A549 (cell line): ENCODE results near the gene PCNX4. TPM values are rescaled to one million over a fixed set of nuclear protein-coding genes. Genes with fewer than 3 reads are reported as not detected.

Source experiments
- ATAC-seq, 2 experiments: fragments of 200-7000 bp in 1 of 2; fragments of >200 bp in 1 of 2; cut with Nextera tagmentation in 1 of 2; cut with Tn5 transposase in 1 of 2; 3 replicates each; pipeline versions ENCODE4 v1.8.0 to v1.9.1; 2018 to 2020; ENCODE audit warnings: mild to moderate bottlenecking in 1 of 2, moderate library complexity in 1 of 2
- CTCF ChIA-PET: fragments of 300-600 bp; sonication (Branson Sonifier 250); formaldehyde crosslinking; extraction: SDS; loops from one replicate; lab custom pipeline; 2021; ENCODE audit warnings: antibody characterized with exemption, inconsistent platforms; lab: Yijun Ruan, JAX
- POLR2A ChIA-PET: fragments of 350-600 bp; formaldehyde crosslinking; extraction: SDS; loops from one replicate; lab custom pipeline; 2021; ENCODE audit warnings: antibody characterized with exemption, inconsistent platforms; lab: Yijun Ruan, JAX
- DNase-seq, 2 experiments: peaks; one replicate each; pipeline versions ENCODE4 v3.0.0 to v3.0.0-alpha.2; 2011 to 2016; ENCODE audit warnings: low read depth in 1 of 2, low spot score in 1 of 2
- FAIRE-seq: peaks from 2 replicates; lab custom pipeline; 2011; peaks lifted over from hg19 to GRCh38; lab: Jason Lieb, UNC
- H3K27ac ChIP-seq, 2 experiments: fragments of >200 bp; sonication (Bioruptor Twin); formaldehyde crosslinking; 3 replicates each; pipeline ENCODE4 v1.5.1; 2016 to 2017
- H3K4me1 ChIP-seq: fragments of >200 bp; sonication (Bioruptor Twin); formaldehyde crosslinking; 3 replicates; pipeline ENCODE4 v1.6.1; 2016
- H3K4me2 ChIP-seq: fragments of >200 bp; sonication (Bioruptor Twin); formaldehyde crosslinking; 3 replicates; pipeline ENCODE4 v1.6.1; 2016
- H3K4me3 ChIP-seq: fragments of >200 bp; sonication (Bioruptor Twin); formaldehyde crosslinking; 3 replicates; pipeline ENCODE4 v1.5.1; 2016
- H3K9me3 ChIP-seq: fragments of >200 bp; sonication (Bioruptor Twin); formaldehyde crosslinking; 3 replicates; pipeline ENCODE4 v1.6.1; 2016
- BHLHE40 ChIP-seq: IDR thresholded peaks from 2 replicates; pipeline ENCODE4 v1.6.1; 2012; ENCODE audit warnings: low read depth, low read length, inconsistent platforms
- CBX2 ChIP-seq: fragments of 200-600 bp; sonication (generic); IDR thresholded peaks from 2 replicates; pipeline ENCODE4 v1.6.1; 2016; ENCODE audit warnings: low read depth, mild to moderate bottlenecking, borderline replicate concordance
- CBX8 ChIP-seq: fragments of 200-600 bp; sonication (generic); IDR thresholded peaks from 2 replicates; pipeline ENCODE4 v1.6.1; 2016
- EHMT2 ChIP-seq: fragments of 200-600 bp; sonication (generic); IDR thresholded peaks from 2 replicates; pipeline ENCODE4 v1.6.1; 2016; ENCODE audit warnings: antibody characterized with exemption, low read depth, mild to moderate bottlenecking, moderate library complexity
- FOSB ChIP-seq: fragments of 250-450 bp; sonication (Bioruptor Pico); IDR thresholded peaks from 2 replicates; pipeline ENCODE4 v1.5.0; 2020; ENCODE audit warnings: mild to moderate bottlenecking, moderate library complexity
- FOXS1 ChIP-seq: fragments of 250-450 bp; sonication (Bioruptor Pico); IDR thresholded peaks from 2 replicates; pipeline ENCODE4 v1.5.0; 2020; ENCODE audit warnings: mild to moderate bottlenecking, moderate library complexity
- HDAC2 ChIP-seq: fragments of 200-600 bp; sonication (generic); IDR thresholded peaks from 2 replicates; pipeline ENCODE4 v1.6.1; 2016
- HOXA7 ChIP-seq: fragments of 250-450 bp; sonication (Bioruptor Pico); IDR thresholded peaks from 2 replicates; pipeline ENCODE4 v1.5.0; 2020; ENCODE audit warnings: mild to moderate bottlenecking, moderate library complexity
- JUN ChIP-seq, 2 experiments: fragments of >200 bp; sonication (Bioruptor Twin); formaldehyde crosslinking; IDR thresholded peaks; 2 replicates in 1 of 2; 3 replicates in 1 of 2; pipeline ENCODE4 v1.6.1; 2016 to 2017
- JUNB ChIP-seq: fragments of >200 bp; sonication (Bioruptor Twin); formaldehyde crosslinking; IDR thresholded peaks from 2 replicates; pipeline ENCODE4 v1.6.1; 2016
- KDM1A ChIP-seq: fragments of 200-600 bp; sonication (generic); IDR thresholded peaks from 2 replicates; pipeline ENCODE4 v1.6.1; 2016; ENCODE audit warnings: low read depth, mild to moderate bottlenecking
- KDM5A ChIP-seq: fragments of 200-600 bp; sonication (generic); IDR thresholded peaks from 2 replicates; pipeline ENCODE4 v1.6.1; 2016; ENCODE audit warnings: antibody characterized with exemption, mild to moderate bottlenecking
- PBX3 ChIP-seq: IDR thresholded peaks from 2 replicates; pipeline ENCODE4 v1.6.1; 2012
- POLR2A ChIP-seq: IDR thresholded peaks from 2 replicates; pipeline ENCODE4 v1.6.1; 2012; ENCODE audit warnings: mild to moderate bottlenecking, low read length
- POLR2AphosphoS2 ChIP-seq: conservative IDR thresholded peaks from 2 replicates; pipeline ENCODE4 v1.6.1; 2012; ENCODE audit warnings: low read length, improper control_type of control experiment, inconsistent platforms
- RARB ChIP-seq: fragments of 250-450 bp; sonication (Bioruptor Pico); IDR thresholded peaks from 2 replicates; pipeline ENCODE4 v1.8.0; 2021; ENCODE audit warnings: mild to moderate bottlenecking, moderate library complexity
- RCOR1 ChIP-seq: fragments of 150-350 bp; IDR thresholded peaks from 2 replicates; pipeline ENCODE4 v1.6.1; 2014; ENCODE audit warnings: antibody characterized with exemption, low read length, low read depth
- REST ChIP-seq: fragments of 200-600 bp; sonication (generic); IDR thresholded peaks from 2 replicates; pipeline ENCODE4 v1.6.1; 2016; ENCODE audit warnings: antibody characterized with exemption, mild to moderate bottlenecking, moderate library complexity
- RFX5 ChIP-seq: fragments of 450-650 bp; IDR thresholded peaks from 2 replicates; pipeline ENCODE4 v1.7.1; 2014; ENCODE audit warnings: antibody characterized with exemption, mild to moderate bottlenecking, moderate library complexity
- RNF2 ChIP-seq: fragments of 200-600 bp; sonication (generic); IDR thresholded peaks from 2 replicates; pipeline ENCODE4 v1.6.1; 2016; ENCODE audit warnings: low read depth, mild to moderate bottlenecking, antibody characterized with exemption, moderate library complexity, borderline replicate concordance
- SMC3 ChIP-seq: fragments of >200 bp; sonication (Bioruptor Twin); formaldehyde crosslinking; IDR thresholded peaks from 3 replicates; pipeline ENCODE4 v1.6.1; 2018; ENCODE audit warnings: inconsistent platforms
- SREBF2 ChIP-seq: fragments of 450-650 bp; IDR thresholded peaks from 2 replicates; pipeline ENCODE4 v1.6.1; 2014; ENCODE audit warnings: mild to moderate bottlenecking, moderate library complexity
- ZFP36 ChIP-seq: fragments of 450-650 bp; IDR thresholded peaks from 2 replicates; pipeline ENCODE4 v1.6.1; 2014; ENCODE audit warnings: borderline replicate concordance; ENCODE audit not compliant: partially characterized antibody
- ZNF302 ChIP-seq: fragments of 250-450 bp; sonication (Bioruptor Pico); IDR thresholded peaks from 2 replicates; pipeline ENCODE4 v1.9.0; 2021; ENCODE audit warnings: inconsistent platforms, mild to moderate bottlenecking, moderate library complexity
- WGBS: methylation state at CpG from one replicate; pipeline ENCODE4 v1.1.6; 2017; ENCODE audit errors: missing lambda C conversion rate; 5-methylcytosine and 5-hydroxymethylcytosine counted together
- polyA plus RNA-seq, 4 experiments: library from polyadenylated mRNA; depleted of rRNA in 3 of 4; stranded (reverse); fragments of >200 nt; fragmentation: RNase III in 1 of 4; extraction: RNeasy Plus Mini Kit Qiagen cat#74134 plus additional on column Dnase treatment in 1 of 4; gene quantifications; 2 replicates in 3 of 4; 3 replicates in 1 of 4; pipeline ENCODE4 v1.2.3, GENCODE V29; 2011 to 2017
- TF ChIP-seq, protein P1 (sequence below): IDR thresholded peaks from 2 replicates; pipeline ENCODE4 v1.6.1; 2012; ENCODE audit warnings: low read depth, borderline replicate concordance
- TF ChIP-seq, protein P2 (sequence below): fragments of >200 bp; sonication (Bioruptor Twin); formaldehyde crosslinking; IDR thresholded peaks from 2 replicates; pipeline ENCODE4 v1.6.1; 2016
- TF ChIP-seq, protein P3 (sequence below): fragments of >200 bp; sonication (Bioruptor Twin); formaldehyde crosslinking; IDR thresholded peaks from 3 replicates; pipeline ENCODE4 v1.5.1; 2016
- TF ChIP-seq, protein P4 (sequence below): fragments of 450-650 bp; IDR thresholded peaks from 2 replicates; pipeline ENCODE4 v1.6.1; 2014; ENCODE audit warnings: antibody characterized with exemption

PCNX4 gene
- polyA plus RNA-seq, 2 of the 4 experiments (the other 2 are of a cell fraction) = 24.2 to 51.0 TPM

DNA sequence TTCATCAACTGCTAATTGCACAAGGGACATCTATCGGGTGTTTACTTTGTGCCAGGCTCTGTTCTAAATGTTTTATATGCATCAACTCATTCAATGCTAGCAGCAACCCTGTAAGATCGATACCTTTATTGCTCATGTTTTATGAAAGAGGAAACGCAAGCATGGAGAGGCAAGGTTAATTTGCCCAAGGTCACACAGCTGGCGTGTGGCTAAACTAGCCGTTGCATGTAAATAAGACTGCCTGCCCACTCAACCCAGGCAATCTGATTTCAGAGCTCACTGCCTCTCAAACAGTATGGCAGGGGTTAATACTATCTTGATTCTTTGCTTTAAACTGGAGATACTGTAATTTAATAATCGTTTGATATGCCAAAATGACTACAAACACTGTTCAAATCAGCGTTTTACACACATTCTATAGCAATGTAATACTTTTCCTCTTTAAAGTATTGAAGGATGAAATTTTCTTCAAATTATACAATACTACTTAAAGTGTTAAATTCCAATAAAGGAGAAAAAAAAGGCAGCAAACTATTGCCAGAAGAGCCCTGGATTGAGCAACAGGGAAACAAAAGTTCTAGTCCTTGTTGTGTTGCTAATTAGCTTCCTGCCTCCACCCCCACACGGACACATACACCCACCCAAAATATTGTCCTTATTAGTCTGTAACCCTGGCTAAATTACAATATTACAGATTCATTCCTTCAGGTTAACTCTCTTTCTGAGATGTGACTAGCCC lies 112.5 kb downstream of the PCNX4 start:
- no peak for TF ChIP-seq ZNF302 (CRISPR knock-in tag)
- no peak for TF ChIP-seq KDM1A
- TF ChIP-seq POLR2AphosphoS2 = no peak
- TF ChIP-seq, protein P1, sequence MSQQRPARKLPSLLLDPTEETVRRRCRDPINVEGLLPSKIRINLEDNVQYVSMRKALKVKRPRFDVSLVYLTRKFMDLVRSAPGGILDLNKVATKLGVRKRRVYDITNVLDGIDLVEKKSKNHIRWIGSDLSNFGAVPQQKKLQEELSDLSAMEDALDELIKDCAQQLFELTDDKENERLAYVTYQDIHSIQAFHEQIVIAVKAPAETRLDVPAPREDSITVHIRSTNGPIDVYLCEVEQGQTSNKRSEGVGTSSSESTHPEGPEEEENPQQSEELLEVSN = no peak
- no peak for TF ChIP-seq SREBF2
- no peak for TF ChIP-seq RCOR1
- no peak for TF ChIP-seq HDAC2
- TF ChIP-seq FOSB = no peak
- no peak for TF ChIP-seq POLR2A
- no peak for TF ChIP-seq EHMT2
- no peak for TF ChIP-seq ZFP36
- TF ChIP-seq CBX8 = no peak
- no peak for TF ChIP-seq RFX5
- no peak for TF ChIP-seq REST
- CTCF ChIA-PET = interaction anchor here (0.9 kb wide), 1 partner anchor 20 kb away, joined by 4 read pairs; no protein-coding TSS in a partner anchor
- ATAC-seq (no peak), DNase-seq (no peak), FAIRE-seq (no peak)
- Histone ChIP-seq H3K4me2 (no peak overlapping the region), H3K27ac (no peak overlapping the region), H3K4me1 (no peaks in the 10 kb centered on the region), H3K9me3 (no peaks in the 10 kb centered on the region; the same call in 2 of the 3 replicates), H3K4me3 (no peak overlapping the region)
- 22% methylated on average over 8 of the region's 8 CpGs for WGBS
- POLR2A ChIA-PET = interaction anchor here (1.2 kb wide), 1 partner anchor 45 kb away, joined by 4 read pairs; the partner anchor contains the start of gene PPM1A

DNA sequence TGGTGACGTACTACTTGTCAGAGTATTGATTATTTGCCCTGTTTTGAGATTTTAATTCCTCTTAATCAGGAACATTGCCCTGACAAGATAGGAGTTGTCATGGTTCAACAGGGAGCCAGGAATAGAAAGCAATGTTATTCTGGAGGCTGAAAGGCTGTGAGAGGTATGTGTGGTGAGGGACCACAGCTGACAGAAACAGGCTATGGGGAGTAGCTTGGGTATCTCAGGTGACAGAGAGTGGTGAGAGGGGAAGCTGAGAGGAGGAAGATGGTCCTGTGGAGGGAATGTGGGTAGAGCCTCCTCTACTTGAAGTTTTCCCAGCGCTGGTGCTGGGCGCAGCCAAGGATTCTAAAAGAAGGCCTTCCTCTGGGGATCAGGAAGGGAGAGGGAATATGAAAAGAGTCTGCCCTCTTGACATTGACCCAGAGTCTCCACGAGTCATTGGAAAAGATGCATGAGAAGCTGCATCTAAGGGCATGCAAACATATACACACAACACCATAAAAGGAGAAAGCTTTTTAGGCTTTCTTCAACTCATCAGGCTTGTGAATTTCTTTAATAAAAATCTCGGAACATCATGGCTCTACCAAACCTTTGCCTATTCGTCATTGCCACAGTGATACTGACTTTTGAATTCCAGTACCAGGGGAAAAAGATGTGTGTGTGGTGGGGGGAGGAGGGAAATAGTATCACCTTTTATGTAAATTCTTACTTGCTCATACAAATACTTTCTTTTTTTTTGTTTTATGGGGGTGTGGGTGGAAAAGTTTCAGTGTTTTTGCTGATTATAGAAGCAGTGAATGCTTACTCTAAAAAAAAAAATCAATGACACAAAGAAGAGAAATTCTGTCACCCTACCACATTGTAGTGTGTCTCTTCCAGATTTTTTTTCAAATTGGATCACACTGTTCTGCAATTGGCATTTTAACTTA lies 113.4 kb downstream of the PCNX4 start:
- H3K4me1 ChIP-seq = no peaks in the 10 kb centered on the region
- H3K9me3 ChIP-seq = no peaks in the 10 kb centered on the region; the same call in 2 of the 3 replicates
- WGBS = 32% methylated on average over 6 of the region's 6 CpGs
- no peak; a peak in 2 of 6 replicates for ATAC-seq
- H3K27ac ChIP-seq = no peak overlapping the region
- no peak for DNase-seq
- no peak overlapping the region for H3K4me2 ChIP-seq
- FAIRE-seq = no peak
- ChIA-PET CTCF (interaction anchor here (0.7 to 0.9 kb wide), 2 partner anchors 20 to 140 kb away, joined by 3 to 4 read pairs; no protein-coding TSS in a partner anchor), POLR2A (interaction anchor here (1.2 kb wide), 1 partner anchor 44 kb away, joined by 4 read pairs; the partner anchor contains the start of gene PPM1A)
- no peak overlapping the region for H3K4me3 ChIP-seq
- TF ChIP-seq BHLHE40 = no peak
- no peak for TF ChIP-seq RNF2
- no peak for TF ChIP-seq HDAC2
- TF ChIP-seq SMC3 = no peak
- no peak for TF ChIP-seq JUNB
- TF ChIP-seq KDM5A = no peak
- TF ChIP-seq HOXA7 = no peak
- TF ChIP-seq, protein P2, sequence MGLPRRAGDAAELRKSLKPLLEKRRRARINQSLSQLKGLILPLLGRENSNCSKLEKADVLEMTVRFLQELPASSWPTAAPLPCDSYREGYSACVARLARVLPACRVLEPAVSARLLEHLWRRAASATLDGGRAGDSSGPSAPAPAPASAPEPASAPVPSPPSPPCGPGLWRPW = no peak
- TF ChIP-seq, protein P3, sequence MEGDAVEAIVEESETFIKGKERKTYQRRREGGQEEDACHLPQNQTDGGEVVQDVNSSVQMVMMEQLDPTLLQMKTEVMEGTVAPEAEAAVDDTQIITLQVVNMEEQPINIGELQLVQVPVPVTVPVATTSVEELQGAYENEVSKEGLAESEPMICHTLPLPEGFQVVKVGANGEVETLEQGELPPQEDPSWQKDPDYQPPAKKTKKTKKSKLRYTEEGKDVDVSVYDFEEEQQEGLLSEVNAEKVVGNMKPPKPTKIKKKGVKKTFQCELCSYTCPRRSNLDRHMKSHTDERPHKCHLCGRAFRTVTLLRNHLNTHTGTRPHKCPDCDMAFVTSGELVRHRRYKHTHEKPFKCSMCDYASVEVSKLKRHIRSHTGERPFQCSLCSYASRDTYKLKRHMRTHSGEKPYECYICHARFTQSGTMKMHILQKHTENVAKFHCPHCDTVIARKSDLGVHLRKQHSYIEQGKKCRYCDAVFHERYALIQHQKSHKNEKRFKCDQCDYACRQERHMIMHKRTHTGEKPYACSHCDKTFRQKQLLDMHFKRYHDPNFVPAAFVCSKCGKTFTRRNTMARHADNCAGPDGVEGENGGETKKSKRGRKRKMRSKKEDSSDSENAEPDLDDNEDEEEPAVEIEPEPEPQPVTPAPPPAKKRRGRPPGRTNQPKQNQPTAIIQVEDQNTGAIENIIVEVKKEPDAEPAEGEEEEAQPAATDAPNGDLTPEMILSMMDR = no peak
- TF ChIP-seq JUN (IDR thresholded peaks at IDR 0.05) = no peak
- TF ChIP-seq RARB (CRISPR knock-in tag) = no peak
- no peak for TF ChIP-seq PBX3
- no peak for TF ChIP-seq FOSB
- TF ChIP-seq CBX2 = no peak
- TF ChIP-seq, protein P4, sequence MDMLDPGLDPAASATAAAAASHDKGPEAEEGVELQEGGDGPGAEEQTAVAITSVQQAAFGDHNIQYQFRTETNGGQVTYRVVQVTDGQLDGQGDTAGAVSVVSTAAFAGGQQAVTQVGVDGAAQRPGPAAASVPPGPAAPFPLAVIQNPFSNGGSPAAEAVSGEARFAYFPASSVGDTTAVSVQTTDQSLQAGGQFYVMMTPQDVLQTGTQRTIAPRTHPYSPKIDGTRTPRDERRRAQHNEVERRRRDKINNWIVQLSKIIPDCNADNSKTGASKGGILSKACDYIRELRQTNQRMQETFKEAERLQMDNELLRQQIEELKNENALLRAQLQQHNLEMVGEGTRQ = no peak
- TF ChIP-seq FOXS1 (CRISPR knock-in tag) = no peak
